Stimulated activated CD8-positive, alpha-beta memory T cell treated with anti-CD3 and anti-CD28 coated beads, Interleukin-15, amount 100 ng/mL, for 24 hours (primary cell): ENCODE results near the gene PDE1C.

ENCODE experiments used
- DNase-seq: peaks from one replicate; pipeline ENCODE4 v3.0.0-alpha.2; 2020; ENCODE audit warnings: low read depth

PDE1C gene

GRCh38 chr7:31991406-31991805 lies 78.8 kb downstream of the PDE1C start:
- no peak for DNase-seq

DNA sequence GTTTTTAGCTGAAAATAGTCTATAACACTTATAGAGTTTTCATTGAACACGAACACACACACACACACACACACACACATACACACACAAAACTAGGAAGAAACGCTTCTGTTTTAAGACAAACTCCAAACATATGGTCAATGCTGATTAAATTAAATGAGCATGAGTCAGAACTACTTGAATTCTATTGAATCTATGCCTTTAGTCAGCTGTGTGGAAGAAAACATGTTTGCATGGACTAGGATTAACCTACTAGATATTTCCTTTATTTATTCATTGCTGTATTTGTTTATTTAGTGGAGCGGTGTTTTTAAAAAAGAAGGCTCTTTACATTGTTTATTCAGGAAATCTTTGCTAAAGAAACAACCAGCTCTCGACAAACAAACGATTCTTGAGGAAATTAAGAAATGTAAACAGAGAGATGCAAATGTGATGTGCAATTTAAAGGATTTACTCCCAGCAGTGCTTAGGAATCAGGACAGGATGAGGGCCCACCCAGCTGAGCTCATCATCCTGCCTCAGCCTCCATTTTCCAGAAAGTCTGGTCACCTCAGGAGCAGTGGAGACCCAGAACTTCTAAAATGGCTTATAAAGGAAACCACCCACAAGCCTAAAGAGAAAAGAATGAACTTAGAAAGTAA lies 83.2 kb downstream of the PDE1C start:
- DNase-seq, result no peak

- DNase-seq, result no peak
Observed at GRCh38 chr7:31982962-31983361, 87.2 kb downstream of the PDE1C start.

DNA sequence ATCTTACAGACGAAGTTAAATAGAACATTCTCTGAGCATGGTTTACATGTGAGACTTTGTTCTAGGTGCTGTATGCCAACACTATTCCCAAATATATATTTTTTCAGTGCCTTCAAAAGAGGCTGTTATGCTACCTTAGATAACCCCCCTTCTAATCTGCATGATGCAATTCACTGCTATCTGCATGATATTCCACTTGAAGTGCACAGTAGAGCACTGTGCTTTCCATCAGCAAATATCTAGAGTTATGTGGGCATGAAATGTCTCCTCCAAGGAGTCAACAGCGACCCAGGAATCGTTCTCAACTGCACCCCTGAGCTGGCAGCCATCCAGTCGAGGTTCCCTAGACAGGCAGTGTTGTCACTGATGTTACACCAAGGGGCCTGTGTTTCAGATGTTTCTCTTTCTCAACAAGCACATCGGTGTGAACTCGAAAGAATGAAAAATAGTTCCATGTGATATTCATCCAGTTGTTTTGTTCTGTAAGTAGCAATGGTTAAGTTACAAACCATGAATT lies 88.3 kb downstream of the PDE1C start:
- no peak for DNase-seq

DNA sequence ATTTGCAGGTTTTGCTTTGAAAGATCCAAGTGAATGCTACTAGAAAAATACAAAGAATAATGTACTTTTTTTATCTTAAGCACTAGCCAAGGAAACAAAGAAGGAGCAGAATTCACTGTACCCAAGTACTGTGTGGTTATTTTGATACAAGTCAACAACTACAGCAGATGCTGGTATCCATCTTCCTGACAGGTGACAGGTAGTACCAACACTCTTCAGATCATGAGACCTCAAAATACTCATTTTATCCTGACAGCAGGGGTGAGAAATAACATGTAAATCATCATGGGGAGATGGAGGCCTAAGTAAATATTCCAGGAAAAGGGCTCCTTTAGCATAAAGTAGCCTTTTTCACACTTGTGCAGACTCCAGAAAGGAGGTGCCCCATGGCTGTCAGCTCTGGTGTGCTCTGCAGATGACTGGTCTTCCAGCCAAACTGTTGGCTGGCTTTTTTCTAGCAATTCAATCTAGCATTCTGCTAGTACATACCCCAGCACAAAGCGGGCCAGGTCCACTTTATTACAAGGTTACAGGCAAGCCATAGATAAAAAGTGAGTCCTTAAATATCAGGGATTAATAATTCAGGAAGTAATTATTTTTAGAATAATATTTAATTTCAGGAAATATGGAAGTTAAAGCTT lies 90.4 kb downstream of the PDE1C start:
- no peak for DNase-seq

DNA sequence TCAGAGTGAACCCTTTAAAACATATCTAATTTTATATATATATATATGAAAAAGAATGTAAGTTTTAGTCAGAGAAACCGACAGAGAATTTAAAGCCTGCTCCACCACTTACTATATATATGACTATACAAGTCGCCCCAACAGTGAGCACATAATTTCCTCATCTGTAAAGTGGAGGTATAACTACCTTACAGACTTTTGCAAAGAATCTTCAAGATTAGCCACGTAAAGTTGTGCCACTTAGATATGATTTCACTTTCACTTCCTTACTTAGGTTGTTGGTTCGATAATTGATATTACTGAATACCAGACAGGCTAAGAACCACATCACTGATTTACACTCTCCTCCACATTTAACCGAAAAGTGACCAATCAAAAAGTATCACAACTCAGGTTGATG lies 94.7 kb downstream of the PDE1C start:
- DNase-seq, result no peak

DNA sequence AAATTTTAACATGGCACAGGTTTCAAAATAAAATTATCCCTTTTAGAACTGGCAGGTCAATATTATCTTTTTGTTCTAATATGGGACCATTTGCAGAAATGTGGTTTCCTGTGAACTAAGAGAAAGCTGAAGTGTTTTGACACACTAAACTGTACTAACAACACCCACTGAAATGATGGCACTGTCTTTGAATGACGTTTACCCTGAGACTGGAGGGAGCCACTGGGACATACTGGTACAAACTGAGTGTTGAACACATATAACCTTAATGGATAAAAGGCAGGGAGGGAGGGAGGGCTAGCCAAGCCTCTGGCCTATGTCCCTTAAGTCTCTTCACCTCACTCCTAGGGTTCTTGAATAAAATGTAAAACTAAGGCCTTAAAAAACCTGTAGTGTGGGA lies 95.9 kb downstream of the PDE1C start:
- no peak for DNase-seq

GRCh38 chr7:31971049-31971667 lies 99.0 kb downstream of the PDE1C start:
- no peak for DNase-seq

DNA sequence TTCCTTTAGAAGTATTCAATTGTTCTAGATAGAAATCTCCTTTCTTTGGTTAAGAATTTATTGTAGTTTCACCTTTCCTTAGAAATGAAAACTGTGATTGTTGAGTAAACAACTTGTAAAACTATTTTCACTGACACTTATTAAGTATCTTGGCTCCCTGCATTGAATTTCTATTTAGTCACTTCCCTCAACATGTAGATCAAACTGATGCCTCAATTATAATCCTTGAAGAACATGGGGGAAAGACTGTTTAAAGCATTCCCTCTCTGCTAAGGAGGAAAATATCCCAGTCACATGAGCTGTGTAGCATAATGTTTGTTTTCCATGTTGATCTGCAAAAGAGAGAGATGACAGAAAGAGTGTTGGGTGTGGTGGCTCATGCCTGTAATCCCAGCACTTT lies 99.7 kb downstream of the PDE1C start:
- DNase-seq, result no peak

DNA sequence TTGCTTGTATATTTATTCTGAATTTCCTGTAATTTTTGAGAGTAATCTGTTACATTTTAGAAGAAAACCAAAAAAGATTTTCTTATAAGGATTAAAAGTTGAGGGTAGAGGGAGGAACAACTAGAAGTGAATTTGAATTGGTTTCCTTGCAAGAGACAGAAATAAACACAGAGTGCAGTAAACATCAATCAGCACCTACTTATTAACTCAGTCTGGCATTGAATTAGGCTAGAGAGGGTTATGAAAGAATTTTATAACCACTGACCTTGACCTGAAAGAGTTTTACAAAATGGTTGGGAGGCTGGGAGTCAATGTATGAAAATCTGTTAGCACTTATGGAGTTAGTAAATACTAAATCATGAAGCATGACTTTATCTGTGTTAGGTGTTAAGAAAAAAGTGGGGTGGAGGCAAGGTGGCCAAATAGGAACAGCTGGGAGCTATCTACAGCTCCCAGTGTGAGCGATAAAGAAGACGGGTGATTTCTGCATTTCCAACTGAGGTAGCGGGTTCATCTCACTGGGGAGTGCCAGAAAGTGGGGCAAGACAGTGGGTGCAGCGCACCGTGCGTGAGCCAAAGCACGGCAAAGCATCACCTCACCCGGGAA lies 106.5 kb downstream of the PDE1C start:
- DNase-seq, result no peak

DNA sequence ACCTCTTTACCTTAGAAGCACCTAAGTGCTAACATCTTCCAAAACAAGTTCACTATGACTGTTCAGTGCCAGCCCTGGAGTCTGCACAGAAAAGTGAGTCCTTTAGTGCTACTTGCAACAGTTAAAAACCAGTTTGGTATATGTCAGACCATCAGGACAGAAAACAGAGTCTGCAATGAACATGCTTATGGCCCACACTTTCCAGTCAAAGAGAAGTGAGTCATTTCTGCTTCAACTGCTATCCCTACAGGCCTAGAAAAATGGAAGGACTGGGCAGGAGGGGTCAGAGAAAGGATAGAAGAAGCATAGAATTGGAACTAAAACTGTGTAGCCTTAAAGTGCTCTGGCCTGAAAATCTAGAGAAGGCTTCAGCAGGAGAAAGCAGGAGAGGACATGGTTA lies 108.0 kb downstream of the PDE1C start:
- DNase-seq, result no peak

DNA sequence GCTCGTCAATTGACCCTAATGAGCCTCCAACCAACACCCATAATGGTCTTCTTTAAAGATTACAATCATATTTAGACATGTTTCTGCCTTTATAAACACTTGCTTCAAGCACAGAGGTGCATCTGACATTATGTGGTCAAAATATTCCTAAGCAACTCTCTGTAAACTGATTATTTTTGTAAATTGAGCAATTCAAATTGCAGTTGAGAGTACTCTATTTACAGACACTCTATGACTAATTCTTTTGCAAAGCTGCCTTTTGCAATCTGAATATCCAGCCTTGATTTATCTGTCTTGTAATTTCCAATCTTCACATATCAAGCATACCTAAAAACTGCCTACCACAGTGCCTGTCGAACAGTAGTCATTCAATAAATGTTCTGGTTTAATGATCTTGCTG lies 112.0 kb downstream of the PDE1C start:
- no peak for DNase-seq

- no peak for DNase-seq
Observed at GRCh38 chr7:31957756-31958155, 112.5 kb downstream of the PDE1C start.

GRCh38 chr7:31957090-31957720 lies 113.0 kb downstream of the PDE1C start:
- DNase-seq, result no peak

GRCh38 chr7:31955641-31956040 lies 114.6 kb downstream of the PDE1C start:
- DNase-seq, result no peak

DNA sequence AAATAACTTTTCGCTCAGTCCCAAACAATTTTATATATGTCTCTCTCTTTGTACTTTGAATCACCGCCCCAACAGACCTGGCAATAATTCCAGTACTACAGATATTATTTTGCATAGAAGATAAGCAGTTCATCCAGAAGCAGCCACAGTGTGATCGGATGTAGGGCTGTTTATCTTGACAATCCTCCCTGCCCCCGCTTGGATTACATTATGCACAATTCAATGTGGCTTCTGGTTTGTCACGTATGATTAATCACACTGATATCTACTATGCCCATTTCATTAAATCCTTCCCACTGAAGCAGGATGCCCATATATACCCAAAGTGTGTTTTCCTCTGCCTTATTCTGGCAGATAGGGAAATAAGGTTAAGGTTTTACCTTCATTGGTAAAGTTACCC lies 115.2 kb downstream of the PDE1C start:
- no peak for DNase-seq

GRCh38 chr7:31954500-31954899 lies 115.7 kb downstream of the PDE1C start:
- no peak for DNase-seq

- DNase-seq, result no peak
Observed at GRCh38 chr7:31953432-31953831, 116.8 kb downstream of the PDE1C start.

GRCh38 chr7:31950091-31950755 lies 120.0 kb downstream of the PDE1C start:
- no peak for DNase-seq

DNA sequence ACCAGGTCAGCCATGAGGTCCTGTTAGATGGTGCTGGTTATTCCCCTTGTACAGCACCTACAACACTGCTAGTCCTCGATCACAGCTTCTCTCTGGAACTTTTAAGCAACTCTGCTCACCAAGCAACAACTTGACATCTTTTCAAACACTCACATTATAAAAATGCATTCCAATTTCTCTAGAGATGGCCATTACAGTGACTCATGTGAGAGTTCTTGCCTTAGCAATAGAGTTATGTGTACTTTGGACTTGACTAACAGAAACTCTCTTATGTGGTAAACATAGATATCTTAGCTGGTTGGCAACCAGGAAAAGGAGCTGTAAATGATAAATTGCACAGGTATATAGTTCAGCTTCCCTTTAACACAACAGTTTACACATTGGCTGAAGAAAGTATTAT lies 122.2 kb downstream of the PDE1C start:
- no peak for DNase-seq

DNA sequence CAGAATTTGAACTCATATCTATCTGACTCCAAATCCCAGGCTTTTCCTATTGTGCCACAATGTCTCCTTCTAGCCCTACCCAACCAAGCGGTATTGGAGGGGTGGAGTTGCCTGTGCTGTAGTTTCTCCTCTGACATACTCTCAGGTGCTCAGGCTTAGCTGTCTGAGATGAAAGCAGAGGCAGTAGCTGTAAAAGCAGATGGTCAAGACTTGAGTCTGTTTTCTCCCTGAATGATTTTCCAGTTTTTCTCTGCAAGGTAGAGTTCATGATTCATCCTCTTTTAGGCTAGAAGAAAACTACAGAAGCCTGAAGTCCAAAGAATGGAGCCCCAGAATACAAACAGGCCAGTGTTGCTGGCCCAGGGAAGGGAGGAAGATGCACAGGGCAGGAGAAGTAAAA lies 130.0 kb downstream of the PDE1C start:
- DNase-seq, result no peak

DNA sequence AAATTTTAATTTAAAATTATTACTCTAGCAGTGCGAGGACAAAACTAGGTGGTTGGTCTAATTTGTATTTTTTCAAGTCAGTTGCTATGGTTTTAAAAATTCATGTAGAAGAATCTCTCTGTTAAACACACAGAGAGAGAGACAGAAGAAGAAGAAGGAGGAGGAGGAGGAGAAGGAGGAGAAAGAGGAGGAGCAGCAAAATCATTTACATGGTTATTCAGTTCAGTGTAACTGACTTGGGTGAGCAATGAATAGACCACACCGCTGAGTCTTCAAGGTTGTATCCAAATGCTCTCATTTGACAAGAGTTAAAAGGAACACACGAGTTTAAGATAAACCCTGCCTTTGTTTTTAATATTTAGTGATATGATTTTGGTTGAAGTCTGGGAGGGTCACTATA lies 131.1 kb downstream of the PDE1C start:
- DNase-seq, result no peak
